Measurements from ENCODE around the gene SYNGR2.
"Not testable (repeated sequence)": the region's sequence is repeated elsewhere in the genome, so short reads cannot be mapped to it uniquely, and the experiment has no call there.

The SYNGR2 gene

GRCh38 chr17:78130090-78130436, 38.3 kb upstream of the SYNGR2 start:
- no peak for DNase-seq (ENCODE audit: low read depth)

- DNase-seq (ENCODE audit: low read depth) = no peak
Measured at GRCh38 chr17:78130437-78131101, 37.8 kb upstream of the SYNGR2 start, which contains the start of gene TMC8. TMC8 (plus strand) TSS chr17:78130771; CDS start chr17:78131589, 818 bp downstream.

- no peak for DNase-seq (ENCODE audit: low read depth)
Measured at GRCh38 chr17:78131172-78132083, 37.0 kb upstream of the SYNGR2 start.

GRCh38 chr17:78132084-78132676, 36.2 kb upstream of the SYNGR2 start:
- no peak for DNase-seq (ENCODE audit: low read depth)

GRCh38 chr17:78132767-78133178, 35.6 kb upstream of the SYNGR2 start:
- no peak for DNase-seq (ENCODE audit: low read depth)

- no peak for DNase-seq (ENCODE audit: low read depth)
Measured at GRCh38 chr17:78133179-78133951, 35.0 kb upstream of the SYNGR2 start.

- DNase-seq (ENCODE audit: low read depth) = peak; percentile 66
Measured at GRCh38 chr17:78133971-78134898, 34.1 kb upstream of the SYNGR2 start.

GRCh38 chr17:78134899-78135385, 33.4 kb upstream of the SYNGR2 start:
- no peak for DNase-seq (ENCODE audit: low read depth)

GRCh38 chr17:78135858-78136500, 32.4 kb upstream of the SYNGR2 start:
- DNase-seq (ENCODE audit: low read depth) = no peak

- no peak for DNase-seq (ENCODE audit: low read depth)
Measured at GRCh38 chr17:78137392-78138203, 30.8 kb upstream of the SYNGR2 start.

- DNase-seq (ENCODE audit: low read depth) = no peak
Measured at GRCh38 chr17:78138204-78139060, 29.9 kb upstream of the SYNGR2 start.

- not testable (repeated sequence) for DNase-seq (ENCODE audit: low read depth)
Measured at GRCh38 chr17:78139861-78140168, 28.6 kb upstream of the SYNGR2 start.

- peak; percentile 96 for DNase-seq (ENCODE audit: low read depth)
Measured at GRCh38 chr17:78140169-78141051, 28.0 kb upstream of the SYNGR2 start.

GRCh38 chr17:78141437-78142118, 26.8 kb upstream of the SYNGR2 start:
- DNase-seq (ENCODE audit: low read depth) = no peak

GRCh38 chr17:78142119-78142861, 26.1 kb upstream of the SYNGR2 start:
- no peak for DNase-seq (ENCODE audit: low read depth)

Measured in activated T-cell treated with anti-CD3 and anti-CD28 coated beads for 48 hours (primary cell).